Panc1 (cell line): ENCODE measurements around the gene KRTAP13-2. TPM values are rescaled to one million over a fixed set of nuclear protein-coding genes. Genes with fewer than 3 reads are reported as not detected.

Experiments used
- ATAC-seq: fragments of 200-7000 bp; cut with Tn5 transposase; 2 replicates; pipeline ENCODE4 v1.9.1; 2020; ENCODE audit warnings: mild to moderate bottlenecking, moderate library complexity
- BruUV-seq: library from RNA; stranded (reverse); fragments of 400-500 nt; replicated peaks from 2 replicates; lab custom pipeline; 2021; lab: Mats Ljungman, UMichigan
- CTCF ChIA-PET: fragments of 300-600 bp; sonication (Branson Sonifier 250); formaldehyde crosslinking; loops from one replicate; lab custom pipeline; 2022; ENCODE audit warnings: antibody characterized with exemption; lab: Charles Lee
- POLR2A ChIA-PET: fragments of 300-600 bp; sonication (Branson Sonifier 250); formaldehyde crosslinking; loops from one replicate; lab custom pipeline; 2022; ENCODE audit warnings: antibody characterized with exemption; lab: Charles Lee
- DNase-seq: peaks from one replicate; pipeline ENCODE4 v3.0.0-alpha.2; 2010; ENCODE audit warnings: low read depth, low spot score
- H3K27ac ChIP-seq: 2 replicates; pipeline ENCODE4 v1.5.1; 2011; ENCODE audit warnings: mild to moderate bottlenecking, low read length, inconsistent platforms
- H3K27me3 ChIP-seq: fragments of 200-500 bp; sonication (Bioruptor generic); 2 replicates; pipeline ENCODE4 v1.6.0; 2014; ENCODE audit warnings: low read length, inconsistent platforms; ENCODE audit not compliant: control insufficient read depth, insufficient read depth
- H3K36me3 ChIP-seq: fragments of 200-500 bp; sonication (Bioruptor generic); 2 replicates; pipeline ENCODE4 v1.5.1; 2014; ENCODE audit warnings: inconsistent platforms, mild to moderate bottlenecking, low read length, moderate library complexity; ENCODE audit not compliant: control insufficient read depth, insufficient read depth
- H3K4me1 ChIP-seq: 2 replicates; pipeline ENCODE4 v1.5.1; 2011; ENCODE audit warnings: inconsistent platforms, mild to moderate bottlenecking, low read length, moderate library complexity; ENCODE audit not compliant: control insufficient read depth, insufficient read depth
- H3K4me3 ChIP-seq, 2 experiments: 2 replicates each; pipeline ENCODE4 v1.5.1; 2011 to 2012; ENCODE audit warnings: low read depth in 2 of 2, low read length in 2 of 2, mild to moderate bottlenecking in 2 of 2, inconsistent platforms in 1 of 2, moderate library complexity in 1 of 2
- H3K9me3 ChIP-seq: fragments of 200-500 bp; sonication (Bioruptor generic); 2 replicates; pipeline ENCODE4 v1.5.1; 2014; ENCODE audit warnings: low read depth, mild to moderate bottlenecking, inconsistent platforms, low read length, moderate library complexity; ENCODE audit not compliant: control insufficient read depth, insufficient read depth
- CTCF ChIP-seq: fragments of 450-650 bp; IDR thresholded peaks from 2 replicates; pipeline ENCODE4 v1.5.1; 2017; ENCODE audit warnings: mild to moderate bottlenecking
- POLR2AphosphoS5 ChIP-seq: IDR thresholded peaks from 2 replicates; pipeline ENCODE4 v1.6.1; 2012; ENCODE audit warnings: mild to moderate bottlenecking, low read depth, low read length, moderate library complexity
- REST ChIP-seq, 2 experiments: IDR thresholded peaks; 2 replicates each; pipeline ENCODE4 v1.6.1; 2011 to 2012; ENCODE audit warnings: low read depth in 2 of 2, control low read depth in 1 of 2, low read length in 1 of 2, mild to moderate bottlenecking in 1 of 2, moderate library complexity in 1 of 2; ENCODE audit not compliant: insufficient read depth in 1 of 2
- SIN3A ChIP-seq: IDR thresholded peaks from 2 replicates; pipeline ENCODE4 v1.6.1; 2012; ENCODE audit warnings: low read depth, mild to moderate bottlenecking, low read length, moderate library complexity, borderline replicate concordance; ENCODE audit not compliant: insufficient read depth
- TCF7L2 ChIP-seq: IDR thresholded peaks from 2 replicates; pipeline ENCODE4 v1.6.1; 2011; ENCODE audit warnings: mild to moderate bottlenecking, low read depth, low read length, inconsistent platforms
- in situ Hi-C: cut with HindIII; loops from 2 replicates; pipeline ENCODE4 v1.10.0; 2016; ENCODE audit warnings: low sequenced_read_pairs, low pct_unique_long_range_greater_than_20kb
- intact Hi-C: fragments of 100-400 bp; cut with micrococcal nuclease; formaldehyde crosslinking; loops from one replicate; pipeline ENCODE4 v1.10.0; 2022; ENCODE audit not compliant: unreplicated experiment
- total RNA-seq: library from RNA; stranded (reverse); gene quantifications from one replicate; pipeline ENCODE4 v1.2.1, GENCODE V29; 2021; ENCODE audit not compliant: unreplicated experiment

Gene KRTAP13-2
- total RNA-seq, 1 experiment from 2014 or later, result not detected

- POLR2A ChIA-PET, result no interaction called here
- Histone ChIP-seq H3K27me3 (no peaks in the 10 kb centered on the region), H3K27ac (no peak overlapping the region), H3K9me3 (no peaks in the 10 kb centered on the region), H3K4me3 (no peak overlapping the region), H3K36me3 (no peaks in the 10 kb centered on the region), H3K4me1 (no peaks in the 10 kb centered on the region)
- TF ChIP-seq CTCF (peak; percentile 61; the same call in 1 of the 2 replicates), SIN3A (no peak), REST (IDR thresholded peaks at IDR 0.05; ENCODE audit: insufficient read depth in 1 of 2, low read depth in 2 of 2, low read length in 1 of 2) (no peak), POLR2AphosphoS5 (no peak), TCF7L2 (no peak)
- no TSS peak for BruUV-seq
- CTCF ChIA-PET, result interaction anchor here (0.6 kb wide), 1 partner anchor 745 kb away, joined by 12 read pairs; no protein-coding TSS in a partner anchor
- ATAC-seq (no peak), DNase-seq (peak; percentile 2)
- in situ Hi-C loops (no loop called here), intact Hi-C loops (no loop called here)
Measured at GRCh38 chr21:30340714-30341573, 31.1 kb downstream of the KRTAP13-2 start.

- no peak for ATAC-seq
- intact Hi-C loops, result no loop called here
- Histone ChIP-seq H3K27me3 (no peaks in the 10 kb centered on the region), H3K4me1 (no peaks in the 10 kb centered on the region), H3K4me3 (no peak overlapping the region), H3K27ac (no peak overlapping the region), H3K36me3 (no peaks in the 10 kb centered on the region), H3K9me3 (no peaks in the 10 kb centered on the region)
- ChIA-PET POLR2A (no interaction called here), CTCF (no interaction called here)
- in situ Hi-C loops, result no loop called here
- DNase-seq, result no peak
- BruUV-seq, result no TSS peak
- TF ChIP-seq REST (IDR thresholded peaks at IDR 0.05; ENCODE audit: insufficient read depth in 1 of 2, low read depth in 2 of 2, low read length in 1 of 2), result no peak
- no peak for TF ChIP-seq TCF7L2
- no peak for TF ChIP-seq CTCF
- TF ChIP-seq POLR2AphosphoS5, result no peak
- no peak for TF ChIP-seq SIN3A
Measured at GRCh38 chr21:30338717-30339116, 33.4 kb downstream of the KRTAP13-2 start.
